Gastrocnemius medialis (tissue), 4 donors: ENCODE measurements around the gene COLQ.

Experiments
- POLR2A ChIP-seq, 2 donors: fragments of 450-650 bp; IDR thresholded peaks; one replicate each; pipeline ENCODE4 v1.6.1; 2017; ENCODE audit warnings: antibody characterized with exemption in 2 of 2, mild to moderate bottlenecking in 2 of 2, moderate library complexity in 2 of 2
- TF ChIP-seq, protein P1 (sequence below), 5 experiments: fragments of 450-650 bp in 3 of 5; fragments of 200-600 bp in 2 of 5; sonication (generic) in 2 of 5; IDR thresholded peaks in 4 of 5; conservative IDR thresholded peaks in 1 of 5; 1 replicate in 4 of 5; 2 replicates in 1 of 5; pipeline ENCODE4 v1.5.1; 2016 to 2019; ENCODE audit warnings: antibody characterized with exemption in 5 of 5, mild to moderate bottlenecking in 3 of 5, moderate library complexity in 3 of 5

- TF ChIP-seq, protein P1, sequence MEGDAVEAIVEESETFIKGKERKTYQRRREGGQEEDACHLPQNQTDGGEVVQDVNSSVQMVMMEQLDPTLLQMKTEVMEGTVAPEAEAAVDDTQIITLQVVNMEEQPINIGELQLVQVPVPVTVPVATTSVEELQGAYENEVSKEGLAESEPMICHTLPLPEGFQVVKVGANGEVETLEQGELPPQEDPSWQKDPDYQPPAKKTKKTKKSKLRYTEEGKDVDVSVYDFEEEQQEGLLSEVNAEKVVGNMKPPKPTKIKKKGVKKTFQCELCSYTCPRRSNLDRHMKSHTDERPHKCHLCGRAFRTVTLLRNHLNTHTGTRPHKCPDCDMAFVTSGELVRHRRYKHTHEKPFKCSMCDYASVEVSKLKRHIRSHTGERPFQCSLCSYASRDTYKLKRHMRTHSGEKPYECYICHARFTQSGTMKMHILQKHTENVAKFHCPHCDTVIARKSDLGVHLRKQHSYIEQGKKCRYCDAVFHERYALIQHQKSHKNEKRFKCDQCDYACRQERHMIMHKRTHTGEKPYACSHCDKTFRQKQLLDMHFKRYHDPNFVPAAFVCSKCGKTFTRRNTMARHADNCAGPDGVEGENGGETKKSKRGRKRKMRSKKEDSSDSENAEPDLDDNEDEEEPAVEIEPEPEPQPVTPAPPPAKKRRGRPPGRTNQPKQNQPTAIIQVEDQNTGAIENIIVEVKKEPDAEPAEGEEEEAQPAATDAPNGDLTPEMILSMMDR (IDR thresholded peaks at IDR 0.05 in 4 of 5, conservative IDR thresholded peaks at IDR 0.05 in 1 of 5), result no peak
- TF ChIP-seq POLR2A (IDR thresholded peaks at IDR 0.05), result no peak
Observed at GRCh38 chr3:15558581-15558980, 37.1 kb upstream of the COLQ start.
